Measurements from ENCODE around the gene INHBE.

GRCh38 chr12:57462912-57463253 is 7.8 kb downstream of the INHBE start:
- TF ChIP-seq RAD21 (conservative IDR thresholded peaks at IDR 0.05) (no peak), EZH2 (IDR thresholded peaks at IDR 0.05; ENCODE audit: borderline replicate concordance, insufficient read depth, low read length, poor library complexity, severe bottlenecking) (no peak), CTCF (IDR thresholded peaks at IDR 0.05; ENCODE audit: poor library complexity, severe bottlenecking) (no peak), EP300 (conservative IDR thresholded peaks at IDR 0.05; ENCODE audit: poor library complexity, severe bottlenecking) (no peak), REST (IDR thresholded peaks at IDR 0.05; ENCODE audit: borderline replicate concordance) (no peak)

Data from neural cell (in vitro differentiated cells).